Stimulated activated CD8-positive, alpha-beta memory T cell treated with anti-CD3 and anti-CD28 coated beads, Interleukin-4, amount 100 ng/mL, for 4 hours (primary cell): ENCODE data around the gene CLCN6.

Experiments
- DNase-seq, 2 donors: peaks; one replicate each; pipeline ENCODE4 v3.0.0-alpha.2; 2020; ENCODE audit warnings: low read depth in 2 of 2, low spot score in 1 of 2

CLCN6 gene

GRCh38 chr1:11878081-11878890, 72.3 kb downstream of the CLCN6 start:
- no peak for DNase-seq

GRCh38 chr1:11878891-11879190, 72.8 kb downstream of the CLCN6 start:
- DNase-seq = no peak

GRCh38 chr1:11879311-11880180, 73.6 kb downstream of the CLCN6 start:
- no peak for DNase-seq

- DNase-seq = no peak
Measured at GRCh38 chr1:11880181-11880575, 74.2 kb downstream of the CLCN6 start.

- no peak for DNase-seq
Measured at GRCh38 chr1:11880911-11881748, 75.1 kb downstream of the CLCN6 start.

- no peak for DNase-seq
Measured at GRCh38 chr1:11881749-11882441, 75.9 kb downstream of the CLCN6 start.

GRCh38 chr1:11882814-11883538, 77.0 kb downstream of the CLCN6 start:
- DNase-seq = no peak

- DNase-seq = no peak
Measured at GRCh38 chr1:11885916-11886315, 79.9 kb downstream of the CLCN6 start.

GRCh38 chr1:11886986-11887665, 81.1 kb downstream of the CLCN6 start:
- no peak for DNase-seq

- DNase-seq = no peak
Measured at GRCh38 chr1:11887666-11888007, 81.6 kb downstream of the CLCN6 start.

- no peak for DNase-seq
Measured at GRCh38 chr1:11888206-11888876, 82.3 kb downstream of the CLCN6 start.

- DNase-seq = no peak
Measured at GRCh38 chr1:11888877-11889208, 82.9 kb downstream of the CLCN6 start.

GRCh38 chr1:11891433-11892186, 85.6 kb downstream of the CLCN6 start:
- DNase-seq = no peak
